WTC11 (cell line): Measurements from ENCODE around the gene SELENOK. TPM values are rescaled to one million over a fixed set of nuclear protein-coding genes. Genes with fewer than 3 reads are reported as not detected.

Experiments
- ATAC-seq: fragments of 200-7000 bp; cut with Tn5 transposase; 2 replicates; pipeline ENCODE4 v1.10.0; 2021; ENCODE audit warnings: mild to moderate bottlenecking, moderate library complexity
- CTCF ChIA-PET: fragments of 300-600 bp; sonication (Branson Sonifier 250); formaldehyde crosslinking; loops from one replicate; lab custom pipeline; 2021; ENCODE audit warnings: antibody characterized with exemption; lab: Charles Lee
- POLR2A ChIA-PET: fragments of 350-600 bp; sonication (Branson Sonifier 250); formaldehyde crosslinking; loops from one replicate; lab custom pipeline; 2021; ENCODE audit warnings: antibody characterized with exemption; lab: Charles Lee
- DNase-seq: peaks from one replicate; pipeline ENCODE4 v3.0.0; 2021; ENCODE audit warnings: low spot score
- H3K27ac Mint-ChIP-seq: 2 replicates; pipeline ENCODE4 v1.8.0; 2021; ENCODE audit warnings: mixed read lengths
- H3K27me3 Mint-ChIP-seq: 2 replicates; pipeline ENCODE4 v1.8.0; 2021; ENCODE audit warnings: low read depth, mild to moderate bottlenecking, moderate library complexity, mixed read lengths
- H3K36me3 Mint-ChIP-seq: 2 replicates; pipeline ENCODE4 v1.8.0; 2021; ENCODE audit warnings: mixed read lengths
- H3K4me1 Mint-ChIP-seq: 2 replicates; pipeline ENCODE4 v1.8.0; 2022; ENCODE audit warnings: mixed read lengths
- H3K4me3 Mint-ChIP-seq: 2 replicates; pipeline ENCODE4 v1.8.0; 2021; ENCODE audit warnings: mild to moderate bottlenecking, moderate library complexity, mixed read lengths
- H3K9me3 Mint-ChIP-seq: 2 replicates; pipeline ENCODE4 v1.8.0; 2021; ENCODE audit warnings: mixed read lengths
- ATF6 ChIP-seq: sonication (generic); formaldehyde crosslinking; IDR thresholded peaks from 2 replicates; pipeline ENCODE4 v1.8.1; 2023; ENCODE audit warnings: mild to moderate bottlenecking, missing genetic modification reagents
- CBFB ChIP-seq: sonication (generic); formaldehyde crosslinking; IDR thresholded peaks from 2 replicates; pipeline ENCODE4 v1.8.1; 2022; ENCODE audit warnings: mild to moderate bottlenecking, low read depth, missing genetic modification reagents
- CDX4 ChIP-seq: fragments of 250-450 bp; sonication (Bioruptor Pico); IDR thresholded peaks from 2 replicates; pipeline ENCODE4 v1.9.0; 2021; ENCODE audit warnings: moderate library complexity, mild to moderate bottlenecking, inconsistent platforms, borderline replicate concordance
- CREB1 ChIP-seq: sonication (generic); formaldehyde crosslinking; IDR thresholded peaks from 2 replicates; pipeline ENCODE4 v1.8.0; 2023; ENCODE audit warnings: mild to moderate bottlenecking, missing genetic modification reagents
- E2F5 ChIP-seq: sonication (generic); formaldehyde crosslinking; IDR thresholded peaks from 2 replicates; pipeline ENCODE4 v1.8.1; 2022; ENCODE audit warnings: mild to moderate bottlenecking, moderate library complexity, missing genetic modification reagents
- ERG ChIP-seq: fragments of 250-450 bp; sonication (Bioruptor Pico); IDR thresholded peaks from 2 replicates; pipeline ENCODE4 v1.8.0; 2021; ENCODE audit warnings: mild to moderate bottlenecking
- FOXJ3 ChIP-seq: sonication (generic); formaldehyde crosslinking; IDR thresholded peaks from 2 replicates; pipeline ENCODE4 v1.9.0; 2021; ENCODE audit warnings: missing genetic modification reagents, mild to moderate bottlenecking, borderline replicate concordance
- FOXP4 ChIP-seq: sonication (generic); formaldehyde crosslinking; IDR thresholded peaks from 2 replicates; pipeline ENCODE4 v1.8.0; 2022; ENCODE audit warnings: mild to moderate bottlenecking, missing genetic modification reagents
- KAT7 ChIP-seq: sonication (generic); formaldehyde crosslinking; IDR thresholded peaks from 2 replicates; pipeline ENCODE4 v1.8.1; 2023; ENCODE audit warnings: missing genetic modification reagents, mild to moderate bottlenecking, borderline replicate concordance
- MXD4 ChIP-seq: fragments of 250-450 bp; sonication (Bioruptor Pico); IDR thresholded peaks from 2 replicates; pipeline ENCODE4 v1.8.0; 2021; ENCODE audit warnings: mild to moderate bottlenecking, moderate library complexity, borderline replicate concordance
- NR1H2 ChIP-seq: sonication (generic); formaldehyde crosslinking; IDR thresholded peaks from 2 replicates; pipeline ENCODE4 v1.9.0; 2021; ENCODE audit warnings: mild to moderate bottlenecking, moderate library complexity, missing genetic modification reagents
- NR3C1 ChIP-seq: sonication (generic); formaldehyde crosslinking; conservative IDR thresholded peaks from 2 replicates; pipeline ENCODE4 v1.8.1; 2023; ENCODE audit warnings: low read depth, mild to moderate bottlenecking, missing genetic modification reagents
- PREB ChIP-seq: sonication (generic); formaldehyde crosslinking; IDR thresholded peaks from 2 replicates; pipeline ENCODE4 v1.8.1; 2022; ENCODE audit warnings: mild to moderate bottlenecking, missing genetic modification reagents, moderate library complexity, borderline replicate concordance
- SMAD4 ChIP-seq: sonication (generic); formaldehyde crosslinking; IDR thresholded peaks from 2 replicates; pipeline ENCODE4 v1.8.0; 2022; ENCODE audit warnings: mild to moderate bottlenecking, missing genetic modification reagents
- ZMAT4 ChIP-seq: fragments of 250-450 bp; sonication (Bioruptor Pico); IDR thresholded peaks from 2 replicates; pipeline ENCODE4 v1.9.0; 2021; ENCODE audit warnings: mild to moderate bottlenecking
- ZNF138 ChIP-seq: sonication (generic); formaldehyde crosslinking; conservative IDR thresholded peaks from 2 replicates; pipeline ENCODE4 v1.8.1; 2022; ENCODE audit warnings: mild to moderate bottlenecking, moderate library complexity, missing genetic modification reagents
- ZNF281 ChIP-seq: sonication (generic); formaldehyde crosslinking; IDR thresholded peaks from 2 replicates; pipeline ENCODE4 v1.8.0; 2023; ENCODE audit warnings: mild to moderate bottlenecking, missing genetic modification reagents
- ZNF396 ChIP-seq: fragments of 250-450 bp; sonication (Bioruptor Pico); IDR thresholded peaks from 2 replicates; pipeline ENCODE4 v1.8.0; 2021; ENCODE audit warnings: mild to moderate bottlenecking, moderate library complexity, borderline replicate concordance
- total RNA-seq: library from RNA; stranded (reverse); gene quantifications from 3 replicates; pipeline ENCODE4 v1.2.3, GENCODE V29; 2021

The SELENOK gene
- total RNA-seq, 1 experiment from 2014 or later: 38.7 TPM

GRCh38 chr3:53844262-53845102 is 47.2 kb downstream of the SELENOK start (continued):
- TF ChIP-seq ATF6 (CRISPR knock-in tag): no peak

- ChIA-PET CTCF (no interaction called here), POLR2A (no interaction called here)
- no peak for ATAC-seq
- no peak for DNase-seq
- Mint-ChIP-seq H3K4me3 (no peak overlapping the region; the same call in 1 of the 2 replicates), H3K27me3 (peaks cover 18% of the 10 kb centered on the region), H3K9me3 (no peaks in the 10 kb centered on the region), H3K27ac (no peak overlapping the region; the same call in none of the 2 replicates), H3K36me3 (peaks cover 2% of the 10 kb centered on the region; the same call in 1 of the 2 replicates), H3K4me1 (peaks cover 40% of the 10 kb centered on the region)
- no peak for TF ChIP-seq KAT7 (CRISPR knock-in tag)
- TF ChIP-seq CDX4 (CRISPR knock-in tag): no peak
- no peak for TF ChIP-seq SMAD4 (CRISPR knock-in tag)
- no peak for TF ChIP-seq ZNF396
- TF ChIP-seq ERG (CRISPR knock-in tag): no peak
- TF ChIP-seq ZNF138 (CRISPR knock-in tag): no peak
- TF ChIP-seq NR3C1 (CRISPR knock-in tag): no peak
- no peak for TF ChIP-seq FOXP4 (CRISPR knock-in tag)
- no peak for TF ChIP-seq MXD4 (CRISPR knock-in tag)
- no peak for TF ChIP-seq ZMAT4
- TF ChIP-seq NR1H2 (CRISPR knock-in tag): no peak
- no peak for TF ChIP-seq CBFB (CRISPR knock-in tag)
- no peak for TF ChIP-seq FOXJ3 (CRISPR knock-in tag)
- TF ChIP-seq ATF6 (CRISPR knock-in tag): no peak
- TF ChIP-seq ZNF281: no peak
- no peak for TF ChIP-seq PREB (CRISPR knock-in tag)
- no peak for TF ChIP-seq CREB1 (CRISPR knock-in tag)
- no peak for TF ChIP-seq E2F5 (CRISPR knock-in tag)
Observed at GRCh38 chr3:53843195-53844177, 48.2 kb downstream of the SELENOK start.
